HEK293 (cell line): ENCODE data around the gene SIRT4.

Experiments
- CTCF ChIA-PET: fragments of 350-600 bp; formaldehyde crosslinking; extraction: SDS; loops from one replicate; lab custom pipeline; 2021; ENCODE audit warnings: antibody characterized with exemption; lab: Yijun Ruan, JAX
- POLR2A ChIA-PET: fragments of 300-600 bp; formaldehyde crosslinking; extraction: SDS; loops from one replicate; lab custom pipeline; 2020; ENCODE audit warnings: antibody characterized with exemption, inconsistent platforms; lab: Yijun Ruan, JAX
- H3K27ac ChIP-seq: fragments of 200-500 bp; sonication (Bioruptor generic); 2 replicates; pipeline ENCODE4 v1.5.1; 2014; ENCODE audit warnings: low read depth, low read length, control low read depth, inconsistent platforms; ENCODE audit errors: extremely low read depth
- H3K36me3 ChIP-seq, 2 experiments: fragments of 200-500 bp in 1 of 2; sonication (Bioruptor generic) in 1 of 2; 1 replicate in 1 of 2; 2 replicates in 1 of 2; pipeline ENCODE4 v1.5.1; 2014 to 2017; ENCODE audit warnings: inconsistent platforms in 2 of 2, low read length in 2 of 2; ENCODE audit not compliant: control insufficient read depth in 2 of 2, insufficient read depth in 1 of 2
- H3K4me1 ChIP-seq: fragments of 200-500 bp; sonication (Bioruptor generic); 2 replicates; pipeline ENCODE4 v1.5.1; 2014; ENCODE audit warnings: mild to moderate bottlenecking, low read length, inconsistent platforms; ENCODE audit not compliant: control insufficient read depth, insufficient read depth
- H3K4me3 ChIP-seq: 2 replicates; pipeline ENCODE4 v1.5.1; 2011; ENCODE audit warnings: low read depth, mild to moderate bottlenecking, control low read depth, low read length, moderate library complexity
- H3K9me3 ChIP-seq: fragments of 200-500 bp; sonication (Bioruptor generic); 2 replicates; pipeline ENCODE4 v1.5.1; 2014; ENCODE audit warnings: low read depth, low read length, inconsistent platforms; ENCODE audit not compliant: control insufficient read depth, insufficient read depth
- EGR2 ChIP-seq: fragments of 450-650 bp; formaldehyde crosslinking; IDR thresholded peaks from 2 replicates; pipeline ENCODE4 v1.5.1; 2016; ENCODE audit warnings: low read depth, missing biosample characterization, missing genetic modification characterization
- GFI1B ChIP-seq: fragments of 450-650 bp; formaldehyde crosslinking; IDR thresholded peaks from 2 replicates; pipeline ENCODE4 v1.5.1; 2016; ENCODE audit warnings: missing biosample characterization, missing genetic modification characterization
- HIC1 ChIP-seq: fragments of 450-650 bp; formaldehyde crosslinking; IDR thresholded peaks from 2 replicates; pipeline ENCODE4 v1.5.1; 2016; ENCODE audit warnings: missing biosample characterization, missing genetic modification characterization
- HOXD13 ChIP-seq: sonication (generic); formaldehyde crosslinking; IDR thresholded peaks from 2 replicates; pipeline ENCODE4 v1.8.0; 2022; ENCODE audit warnings: missing genetic modification reagents, borderline replicate concordance
- KLF10 ChIP-seq: fragments of 450-650 bp; IDR thresholded peaks from 2 replicates; pipeline ENCODE4 v1.5.1; 2018; ENCODE audit warnings: missing biosample characterization, mild to moderate bottlenecking, missing genetic modification characterization
- PBX3 ChIP-seq: sonication (generic); formaldehyde crosslinking; IDR thresholded peaks from 2 replicates; pipeline ENCODE4 v1.8.1; 2022; ENCODE audit warnings: mild to moderate bottlenecking, moderate library complexity, missing genetic modification reagents
- ZBTB1 ChIP-seq: fragments of 450-650 bp; formaldehyde crosslinking; IDR thresholded peaks from 2 replicates; pipeline ENCODE4 v1.5.1; 2016; ENCODE audit warnings: missing biosample characterization, missing genetic modification characterization
- ZEB2 ChIP-seq: fragments of 450-650 bp; formaldehyde crosslinking; IDR thresholded peaks from 2 replicates; pipeline ENCODE4 v1.5.1; 2016; ENCODE audit warnings: missing biosample characterization, missing genetic modification characterization
- ZFP41 ChIP-seq: fragments of 450-650 bp; formaldehyde crosslinking; IDR thresholded peaks from 2 replicates; pipeline ENCODE4 v1.5.1; 2016; ENCODE audit warnings: missing biosample characterization, missing genetic modification characterization, borderline replicate concordance
- ZNF132 ChIP-seq: fragments of 450-650 bp; formaldehyde crosslinking; IDR thresholded peaks from 2 replicates; pipeline ENCODE4 v1.5.1; 2017; ENCODE audit warnings: missing biosample characterization, missing genetic modification characterization, borderline replicate concordance
- ZNF169 ChIP-seq: fragments of 450-650 bp; formaldehyde crosslinking; IDR thresholded peaks from 2 replicates; pipeline ENCODE4 v1.5.1; 2016; ENCODE audit warnings: missing biosample characterization, missing genetic modification characterization
- ZNF174 ChIP-seq: fragments of 450-650 bp; formaldehyde crosslinking; IDR thresholded peaks from 2 replicates; pipeline ENCODE4 v1.5.0; 2017; ENCODE audit warnings: missing biosample characterization, mild to moderate bottlenecking, missing genetic modification characterization
- ZNF221 ChIP-seq: fragments of 450-650 bp; formaldehyde crosslinking; IDR thresholded peaks from 2 replicates; pipeline ENCODE4 v1.5.1; 2017; ENCODE audit warnings: missing biosample characterization, missing genetic modification characterization, borderline replicate concordance
- ZNF223 ChIP-seq: fragments of 450-650 bp; formaldehyde crosslinking; IDR thresholded peaks from 2 replicates; pipeline ENCODE4 v1.5.1; 2016; ENCODE audit warnings: missing biosample characterization, missing genetic modification characterization
- ZNF248 ChIP-seq: fragments of 450-650 bp; formaldehyde crosslinking; IDR thresholded peaks from 2 replicates; pipeline ENCODE4 v1.5.1; 2017; ENCODE audit warnings: missing biosample characterization, missing genetic modification characterization
- ZNF48 ChIP-seq: fragments of 450-650 bp; formaldehyde crosslinking; IDR thresholded peaks from 2 replicates; pipeline ENCODE4 v1.5.1; 2016; ENCODE audit warnings: missing biosample characterization, missing genetic modification characterization
- ZNF510 ChIP-seq: fragments of 450-650 bp; formaldehyde crosslinking; IDR thresholded peaks from 2 replicates; pipeline ENCODE4 v1.5.1; 2018; ENCODE audit warnings: mild to moderate bottlenecking, missing genetic modification characterization, missing biosample characterization; ENCODE audit not compliant: insufficient replicate concordance
- ZNF530 ChIP-seq: fragments of 450-650 bp; formaldehyde crosslinking; IDR thresholded peaks from 2 replicates; pipeline ENCODE4 v1.5.1; 2016; ENCODE audit warnings: low read depth, missing biosample characterization, missing genetic modification characterization
- ZNF544 ChIP-seq: fragments of 450-650 bp; formaldehyde crosslinking; IDR thresholded peaks from 2 replicates; pipeline ENCODE4 v1.5.0; 2017; ENCODE audit warnings: missing biosample characterization, missing genetic modification characterization
- ZNF660 ChIP-seq: fragments of 450-650 bp; IDR thresholded peaks from 2 replicates; pipeline ENCODE4 v1.5.1; 2018; ENCODE audit warnings: missing biosample characterization, mild to moderate bottlenecking, missing genetic modification characterization
- ZNF777 ChIP-seq: fragments of 450-650 bp; formaldehyde crosslinking; IDR thresholded peaks from 2 replicates; pipeline ENCODE4 v1.5.1; 2017; ENCODE audit warnings: missing biosample characterization, missing genetic modification characterization, borderline replicate concordance
- TF ChIP-seq, protein P1 (sequence below): fragments of 450-650 bp; formaldehyde crosslinking; IDR thresholded peaks from 2 replicates; pipeline ENCODE4 v1.5.1; 2016; ENCODE audit warnings: missing biosample characterization, missing genetic modification characterization
- TF ChIP-seq, protein P2 (sequence below): fragments of 450-650 bp; formaldehyde crosslinking; IDR thresholded peaks from 2 replicates; pipeline ENCODE4 v1.5.1; 2016; ENCODE audit warnings: missing biosample characterization, missing genetic modification characterization
- TF ChIP-seq, protein P3 (sequence below): fragments of 450-650 bp; formaldehyde crosslinking; IDR thresholded peaks from 2 replicates; pipeline ENCODE4 v1.5.1; 2016; ENCODE audit warnings: missing biosample characterization, missing genetic modification characterization
- TF ChIP-seq, protein P4 (sequence below): fragments of 450-650 bp; formaldehyde crosslinking; IDR thresholded peaks from 2 replicates; pipeline ENCODE4 v1.5.1; 2016; ENCODE audit warnings: missing biosample characterization, missing genetic modification characterization, low read depth

The SIRT4 gene

DNA sequence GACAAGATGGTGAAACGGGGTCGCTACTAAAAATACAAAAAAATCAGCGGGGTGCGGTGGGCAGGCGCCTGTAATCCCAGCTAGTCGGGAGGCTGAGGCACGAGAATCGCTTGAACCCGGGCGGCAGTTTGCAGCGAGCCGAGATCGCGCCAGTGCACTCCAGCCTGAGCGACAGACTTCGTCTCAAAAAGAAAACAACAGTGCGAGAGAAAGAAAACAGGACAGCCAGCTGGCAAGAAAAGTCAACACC lies 9.8 kb upstream of the SIRT4 start (continued):
- no peak for TF ChIP-seq HOXD13 (CRISPR knock-in tag)
- no peak for TF ChIP-seq ZNF777 (tag by site-specific recombination)
- 0 out of 2 replicates have a peak, but pooled peaks have one; percentile 8 for TF ChIP-seq ZNF169 (tag by site-specific recombination)
- TF ChIP-seq HIC1 (tag by site-specific recombination), result peak; percentile 52; the same call in 1 of the 2 replicates
- 0 out of 2 replicates have a peak, but pooled peaks have one; percentile 86 for TF ChIP-seq ZBTB1 (tag by site-specific recombination)
- TF ChIP-seq, protein P1, sequence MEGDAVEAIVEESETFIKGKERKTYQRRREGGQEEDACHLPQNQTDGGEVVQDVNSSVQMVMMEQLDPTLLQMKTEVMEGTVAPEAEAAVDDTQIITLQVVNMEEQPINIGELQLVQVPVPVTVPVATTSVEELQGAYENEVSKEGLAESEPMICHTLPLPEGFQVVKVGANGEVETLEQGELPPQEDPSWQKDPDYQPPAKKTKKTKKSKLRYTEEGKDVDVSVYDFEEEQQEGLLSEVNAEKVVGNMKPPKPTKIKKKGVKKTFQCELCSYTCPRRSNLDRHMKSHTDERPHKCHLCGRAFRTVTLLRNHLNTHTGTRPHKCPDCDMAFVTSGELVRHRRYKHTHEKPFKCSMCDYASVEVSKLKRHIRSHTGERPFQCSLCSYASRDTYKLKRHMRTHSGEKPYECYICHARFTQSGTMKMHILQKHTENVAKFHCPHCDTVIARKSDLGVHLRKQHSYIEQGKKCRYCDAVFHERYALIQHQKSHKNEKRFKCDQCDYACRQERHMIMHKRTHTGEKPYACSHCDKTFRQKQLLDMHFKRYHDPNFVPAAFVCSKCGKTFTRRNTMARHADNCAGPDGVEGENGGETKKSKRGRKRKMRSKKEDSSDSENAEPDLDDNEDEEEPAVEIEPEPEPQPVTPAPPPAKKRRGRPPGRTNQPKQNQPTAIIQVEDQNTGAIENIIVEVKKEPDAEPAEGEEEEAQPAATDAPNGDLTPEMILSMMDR (tag by site-specific recombination), result peak; percentile 14; the same call in 1 of the 2 replicates
- no peak for TF ChIP-seq ZNF174 (tag by site-specific recombination)
- TF ChIP-seq, protein P2, sequence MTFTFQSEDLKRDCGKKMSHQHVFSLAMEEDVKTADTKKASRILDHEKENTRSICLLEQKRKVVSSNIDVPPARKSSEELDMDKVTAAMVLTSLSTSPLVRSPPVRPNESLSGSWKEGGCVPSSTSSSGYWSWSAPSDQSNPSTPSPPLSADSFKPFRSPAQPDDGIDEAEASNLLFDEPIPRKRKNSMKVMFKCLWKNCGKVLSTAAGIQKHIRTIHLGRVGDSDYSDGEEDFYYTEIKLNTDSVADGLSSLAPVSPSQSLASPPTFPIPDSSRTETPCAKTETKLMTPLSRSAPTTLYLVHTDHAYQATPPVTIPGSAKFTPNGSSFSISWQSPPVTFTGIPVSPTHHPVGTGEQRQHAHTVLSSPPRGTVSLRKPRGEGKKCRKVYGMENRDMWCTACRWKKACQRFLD (tag by site-specific recombination), result no peak
- peak; percentile 43; the same call in 1 of the 2 replicates for TF ChIP-seq GFI1B (tag by site-specific recombination)
- TF ChIP-seq ZNF132, result no peak
- no peak for TF ChIP-seq ZNF510
- no peak for TF ChIP-seq ZNF660 (tag by site-specific recombination)
- TF ChIP-seq, protein P3, sequence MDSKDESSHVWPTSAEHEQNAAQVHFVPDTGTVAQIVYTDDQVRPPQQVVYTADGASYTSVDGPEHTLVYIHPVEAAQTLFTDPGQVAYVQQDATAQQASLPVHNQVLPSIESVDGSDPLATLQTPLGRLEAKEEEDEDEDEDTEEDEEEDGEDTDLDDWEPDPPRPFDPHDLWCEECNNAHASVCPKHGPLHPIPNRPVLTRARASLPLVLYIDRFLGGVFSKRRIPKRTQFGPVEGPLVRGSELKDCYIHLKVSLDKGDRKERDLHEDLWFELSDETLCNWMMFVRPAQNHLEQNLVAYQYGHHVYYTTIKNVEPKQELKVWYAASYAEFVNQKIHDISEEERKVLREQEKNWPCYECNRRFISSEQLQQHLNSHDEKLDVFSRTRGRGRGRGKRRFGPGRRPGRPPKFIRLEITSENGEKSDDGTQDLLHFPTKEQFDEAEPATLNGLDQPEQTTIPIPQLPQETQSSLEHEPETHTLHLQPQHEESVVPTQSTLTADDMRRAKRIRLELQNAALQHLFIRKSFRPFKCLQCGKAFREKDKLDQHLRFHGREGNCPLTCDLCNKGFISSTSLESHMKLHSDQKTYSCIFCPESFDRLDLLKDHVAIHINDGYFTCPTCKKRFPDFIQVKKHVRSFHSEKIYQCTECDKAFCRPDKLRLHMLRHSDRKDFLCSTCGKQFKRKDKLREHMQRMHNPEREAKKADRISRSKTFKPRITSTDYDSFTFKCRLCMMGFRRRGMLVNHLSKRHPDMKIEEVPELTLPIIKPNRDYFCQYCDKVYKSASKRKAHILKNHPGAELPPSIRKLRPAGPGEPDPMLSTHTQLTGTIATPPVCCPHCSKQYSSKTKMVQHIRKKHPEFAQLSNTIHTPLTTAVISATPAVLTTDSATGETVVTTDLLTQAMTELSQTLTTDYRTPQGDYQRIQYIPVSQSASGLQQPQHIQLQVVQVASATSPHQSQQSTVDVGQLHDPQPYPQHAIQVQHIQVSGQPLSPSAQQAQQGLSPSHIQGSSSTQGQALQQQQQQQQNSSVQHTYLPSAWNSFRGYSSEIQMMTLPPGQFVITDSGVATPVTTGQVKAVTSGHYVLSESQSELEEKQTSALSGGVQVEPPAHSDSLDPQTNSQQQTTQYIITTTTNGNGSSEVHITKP (tag by site-specific recombination), result no peak
- no peak for TF ChIP-seq PBX3 (CRISPR knock-in tag)

DNA sequence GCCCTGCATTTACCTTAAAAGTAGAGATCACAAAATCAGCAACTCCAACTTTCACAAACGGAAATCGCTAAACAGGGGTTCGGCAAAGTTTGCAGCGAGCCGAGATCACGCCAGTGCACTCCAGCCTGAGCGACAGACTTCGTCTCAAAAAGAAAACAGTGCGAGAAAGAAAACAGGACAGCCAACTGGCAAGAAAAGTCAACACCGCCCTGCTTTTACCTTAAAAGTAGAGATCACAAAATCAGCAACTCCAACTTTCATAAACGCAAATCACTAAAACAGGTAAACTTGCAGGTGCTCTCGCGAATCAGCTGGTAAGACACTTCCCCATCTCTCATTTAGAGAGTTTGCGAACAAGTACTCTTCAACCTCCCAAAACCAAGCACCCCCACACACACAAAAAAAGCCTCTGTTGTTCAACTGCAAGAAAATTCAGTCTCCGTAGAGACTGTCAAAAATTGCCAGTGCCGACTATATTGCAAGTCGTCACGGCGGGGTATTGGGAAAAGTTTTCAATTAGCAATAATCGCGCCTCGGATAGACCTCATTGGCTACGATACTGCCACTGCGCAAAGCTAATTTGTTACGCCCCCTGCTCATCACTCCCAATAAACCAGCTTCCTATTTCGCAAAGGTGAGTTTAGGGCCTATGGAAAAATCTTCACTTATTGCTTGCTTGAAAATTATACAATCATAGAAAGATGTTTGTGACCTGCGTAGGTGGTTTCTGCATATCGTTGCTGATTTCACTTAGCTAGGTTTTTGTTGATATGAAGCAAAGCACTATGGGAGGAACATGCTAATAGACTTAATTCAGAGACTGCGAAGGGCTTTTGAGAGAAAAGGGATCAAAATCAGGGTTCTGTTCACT lies 9.2 kb upstream of the SIRT4 start, which contains the start of gene RNU4-1:
TSS of gene RNU4-1 (minus strand) at position 577 of the 871 bp plus-strand sequence.
- ChIA-PET CTCF (interaction anchor here (0.7 to 5.5 kb wide), 4 partner anchors 10 to 136 kb away, joined by 4 to 67 read pairs (median 18); partner anchors contain the start of genes RPLP0 and SIRT4), POLR2A (interaction anchor here (0.6 to 5.2 kb wide), 25 partner anchors 9 to 304 kb away, joined by 3 to 194 read pairs (median 6); partner anchors contain the start of genes BICDL1, PLA2G1B, PXN and RAB35)
- H3K27ac ChIP-seq, result peak within 1 kb of the TSS; percentile 100
- H3K4me3 ChIP-seq, result peak within 1 kb of the TSS; percentile 63
- H3K9me3 ChIP-seq, result no peaks in the 10 kb centered on the region
- H3K36me3 ChIP-seq, result no peaks in the 10 kb centered on the region
- H3K4me1 ChIP-seq, result no peaks in the 10 kb centered on the region
- no peak for TF ChIP-seq ZFP41 (tag by site-specific recombination)
- peak; percentile 25; the same call in 1 of the 2 replicates for TF ChIP-seq EGR2 (tag by site-specific recombination)
- TF ChIP-seq ZNF248 (tag by site-specific recombination), result no peak
- no peak for TF ChIP-seq ZNF530
- no peak for TF ChIP-seq ZNF48
- no peak for TF ChIP-seq ZNF221 (tag by site-specific recombination)
- TF ChIP-seq ZNF544, result no peak
- TF ChIP-seq ZEB2 (tag by site-specific recombination), result peak; percentile 59
- peak; percentile 89 for TF ChIP-seq KLF10 (tag by site-specific recombination)
- no peak for TF ChIP-seq ZNF223
- TF ChIP-seq, protein P4, sequence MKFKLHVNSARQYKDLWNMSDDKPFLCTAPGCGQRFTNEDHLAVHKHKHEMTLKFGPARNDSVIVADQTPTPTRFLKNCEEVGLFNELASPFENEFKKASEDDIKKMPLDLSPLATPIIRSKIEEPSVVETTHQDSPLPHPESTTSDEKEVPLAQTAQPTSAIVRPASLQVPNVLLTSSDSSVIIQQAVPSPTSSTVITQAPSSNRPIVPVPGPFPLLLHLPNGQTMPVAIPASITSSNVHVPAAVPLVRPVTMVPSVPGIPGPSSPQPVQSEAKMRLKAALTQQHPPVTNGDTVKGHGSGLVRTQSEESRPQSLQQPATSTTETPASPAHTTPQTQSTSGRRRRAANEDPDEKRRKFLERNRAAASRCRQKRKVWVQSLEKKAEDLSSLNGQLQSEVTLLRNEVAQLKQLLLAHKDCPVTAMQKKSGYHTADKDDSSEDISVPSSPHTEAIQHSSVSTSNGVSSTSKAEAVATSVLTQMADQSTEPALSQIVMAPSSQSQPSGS (tag by site-specific recombination), result peak; percentile 29; the same call in 1 of the 2 replicates
